ENCODE measurements around the gene MICAL3. TPM values are rescaled to one million over a fixed set of nuclear protein-coding genes. Genes with fewer than 3 reads are reported as not detected.

Gene MICAL3
- total and polyA plus RNA-seq, 7 donors, result 9.6 to 94.2 (median 35.0) TPM

- DNase-seq, result no peak
- peaks cover 0 to 49% (median 41%) of the 10 kb centered on the region in 4 donors for H3K4me1 ChIP-seq
- TF ChIP-seq POLR2A (IDR thresholded peaks at IDR 0.05) (no peak), EP300 (IDR thresholded peaks at IDR 0.05) (no peak), CTCF (IDR thresholded peaks at IDR 0.05) (no peak), POLR2AphosphoS5 (IDR thresholded peaks at IDR 0.05) (no peak)
- no peaks in the 10 kb centered on the region for H3K9me3 ChIP-seq
- WGBS, 2 donors, result 50 to 73% methylated on average over 14 of the region's 14 CpGs
- no peaks in the 10 kb centered on the region for H3K27me3 ChIP-seq
- H3K36me3 ChIP-seq, result no peaks in the 10 kb centered on the region
- intact Hi-C loops (cut with DNase I), result loop anchor here (5.0 to 10.0 kb wide), 3 partner anchors 168 to 366 kb away; no protein-coding TSS in a partner anchor
- H3K27ac ChIP-seq, result peak overlapping the region in 1 of 4 donors; percentile 95
- no peak overlapping the region for H3K4me3 ChIP-seq
Observed at GRCh38 chr22:18070556-18071306, 46.4 kb upstream of the MICAL3 start.

DNA sequence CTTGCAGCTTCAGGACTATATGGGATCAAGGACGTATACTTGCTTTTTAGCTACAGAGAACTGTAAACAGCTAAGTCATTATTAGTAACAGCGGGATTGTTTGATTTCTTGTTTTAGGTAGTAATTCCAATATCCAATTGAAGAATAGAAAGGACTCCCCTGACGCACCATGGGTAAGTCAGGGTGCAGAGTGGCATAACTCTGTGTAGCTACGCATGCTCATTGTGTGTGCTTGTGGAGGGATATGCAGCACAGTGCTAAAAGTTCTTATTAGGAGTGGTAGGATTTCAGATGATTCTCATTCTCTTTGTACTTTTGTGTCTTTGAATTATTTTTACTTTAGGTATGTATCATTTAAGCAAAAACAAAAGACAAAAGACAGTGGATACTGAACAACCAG, 45.7 kb upstream of the MICAL3 start:
- H3K4me1 ChIP-seq, result peaks cover 0 to 50% (median 36%) of the 10 kb centered on the region in 4 donors
- no peak for DNase-seq
- peak overlapping the region in 2 of 4 donors; percentile 88 to 95 for H3K27ac ChIP-seq
- H3K27me3 ChIP-seq, result no peaks in the 10 kb centered on the region
- 96 to 97% methylated on average over 4 of the region's 4 CpGs for WGBS, 2 donors
- no peak overlapping the region for H3K4me3 ChIP-seq
- TF ChIP-seq POLR2A (IDR thresholded peaks at IDR 0.05) (no peak), EP300 (IDR thresholded peaks at IDR 0.05) (no peak), POLR2AphosphoS5 (IDR thresholded peaks at IDR 0.05) (no peak), CTCF (IDR thresholded peaks at IDR 0.05) (no peak)
- intact Hi-C loops (cut with DNase I), result loop anchor here (5.0 to 10.0 kb wide), 3 partner anchors 168 to 365 kb away; no protein-coding TSS in a partner anchor
- no peaks in the 10 kb centered on the region for H3K9me3 ChIP-seq
- H3K36me3 ChIP-seq, result no peaks in the 10 kb centered on the region

DNA sequence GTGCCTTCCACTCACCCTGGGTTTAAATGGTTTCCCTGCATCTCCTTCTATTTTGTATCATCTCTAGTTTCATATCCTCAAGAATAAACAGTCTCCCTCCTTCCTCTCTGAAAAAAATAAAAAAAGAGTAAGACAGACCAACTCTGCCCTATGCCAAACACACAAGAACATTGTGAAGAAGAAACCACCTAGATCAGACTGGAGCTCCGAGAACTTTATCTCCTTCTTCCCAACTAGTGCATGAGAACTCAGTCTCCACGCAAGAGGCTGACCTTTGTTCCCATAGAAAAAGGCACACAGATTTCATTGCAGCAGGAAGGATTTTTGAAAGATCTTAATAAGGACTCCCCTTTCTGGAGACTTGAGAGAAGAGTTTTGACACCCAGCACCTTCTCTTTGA, 44.7 kb upstream of the MICAL3 start:
- 13 to 64% methylated on average over 2 of the region's 2 CpGs for WGBS, 2 donors
- intact Hi-C loops (cut with DNase I), result no loop called here
- H3K27ac ChIP-seq, result peak overlapping the region; percentile 85 to 95 (median 88)

GRCh38 chr22:18068381-18068988, 44.1 kb upstream of the MICAL3 start:
- Histone ChIP-seq H3K36me3 (no peaks in the 10 kb centered on the region), H3K4me3 (peak overlapping the region in 2 of 4 donors; percentile 17 to 19), H3K27me3 (no peaks in the 10 kb centered on the region), H3K4me1 (peaks cover 0 to 56% (median 36%) of the 10 kb centered on the region in 4 donors), H3K27ac (peak overlapping the region; percentile 85 to 95 (median 88)), H3K9me3 (no peaks in the 10 kb centered on the region)
- TF ChIP-seq POLR2A (IDR thresholded peaks at IDR 0.05) (no peak), POLR2AphosphoS5 (IDR thresholded peaks at IDR 0.05) (peak; percentile 19 to 56 (median 46))
- DNase-seq, result no peak
- intact Hi-C loops (cut with DNase I), result no loop called here
- WGBS, 2 donors, result 84% methylated on average over 3 of the region's 3 CpGs

More for the DNA sequence above, 44.7 kb upstream of the MICAL3 start:
- DNase-seq, result no peak
- TF ChIP-seq CTCF (IDR thresholded peaks at IDR 0.05) (no peak), POLR2AphosphoS5 (IDR thresholded peaks at IDR 0.05) (no peak), EP300 (IDR thresholded peaks at IDR 0.05) (no peak), POLR2A (IDR thresholded peaks at IDR 0.05) (no peak)
- Histone ChIP-seq H3K4me3 (no peak overlapping the region), H3K27me3 (no peaks in the 10 kb centered on the region), H3K9me3 (no peaks in the 10 kb centered on the region), H3K36me3 (no peaks in the 10 kb centered on the region), H3K4me1 (peaks cover 0 to 55% (median 36%) of the 10 kb centered on the region in 4 donors)
